ENCODE measurements around the gene CUL7. TPM values are rescaled to one million over a fixed set of nuclear protein-coding genes. Genes with fewer than 3 reads are reported as not detected.

CUL7 gene
- total RNA-seq, 1 experiment from 2014 or later: 18.6 TPM

GRCh38 chr6:43021270-43022047 is 32.2 kb downstream of the CUL7 start, which contains the start of gene RRP36:
TSS of gene RRP36 (plus strand) at chr6:43021623. CDS start at chr6:43021655, 32 bp downstream.
- TF ChIP-seq EZH2phosphoT487 (IDR thresholded peaks at IDR 0.05; ENCODE audit: borderline replicate concordance, low read length): no peak
- no peaks in the 10 kb centered on the region for H3K27me3 ChIP-seq (ENCODE audit: low read length)
- H3K4me3 ChIP-seq (ENCODE audit: low read length): peak within 1 kb of the TSS; percentile 91
- peak within 1 kb of the TSS; percentile 50 for H3K27ac ChIP-seq (ENCODE audit: low read length)
- ChIA-PET CTCF (no interaction called here), POLR2A (ENCODE audit: unreplicated experiment) (interaction anchor here (0.7 kb wide), 1 partner anchor 69 kb away, joined by 3 read pairs; no protein-coding TSS in a partner anchor)
- peaks cover 35% of the 10 kb centered on the region for H3K36me3 ChIP-seq (ENCODE audit: low read depth, low read length)
- DNase-seq (peak; percentile 76), ATAC-seq (peak; percentile 96)
- no peaks in the 10 kb centered on the region for H4K20me1 ChIP-seq (ENCODE audit: low read length)
- H3K4me2 ChIP-seq (ENCODE audit: low read length): peak within 1 kb of the TSS; percentile 81
- peaks cover 13% of the 10 kb centered on the region for H3K4me1 ChIP-seq (ENCODE audit: insufficient read depth, low read length)
- BruUV-seq (replicated peaks): no TSS peak
- H2AFZ ChIP-seq (ENCODE audit: low read length): peak within 1 kb of the TSS; percentile 72
- intact Hi-C loops (cut with micrococcal nuclease): no loop called here
- peaks cover 40% of the 10 kb centered on the region for H3K79me2 ChIP-seq (ENCODE audit: low read length)
- no peaks in the 10 kb centered on the region for H3F3A ChIP-seq (ENCODE audit: low read length, unreplicated experiment)
- H3K9me3 ChIP-seq (ENCODE audit: low read length): no peaks in the 10 kb centered on the region
- H3K9ac ChIP-seq (ENCODE audit: low read length): peak within 1 kb of the TSS; percentile 90
- H3K9me2 ChIP-seq (replicated peaks; ENCODE audit: low read length): no peaks in the 10 kb centered on the region

GRCh38 chr6:43020847-43021246 is 32.8 kb downstream of the CUL7 start:
- Histone ChIP-seq H3K36me3 (ENCODE audit: low read depth, low read length) (peaks cover 29% of the 10 kb centered on the region), H3F3A (ENCODE audit: low read length, unreplicated experiment) (no peaks in the 10 kb centered on the region), H4K20me1 (ENCODE audit: low read length) (no peaks in the 10 kb centered on the region), H3K4me1 (ENCODE audit: insufficient read depth, low read length) (peaks cover 16% of the 10 kb centered on the region), H3K27me3 (ENCODE audit: low read length) (no peaks in the 10 kb centered on the region), H3K79me2 (ENCODE audit: low read length) (peaks cover 46% of the 10 kb centered on the region), H3K4me2 (ENCODE audit: low read length) (peak overlapping the region; percentile 81), H2AFZ (ENCODE audit: low read length) (peak overlapping the region; percentile 72), H3K27ac (ENCODE audit: low read length) (peak overlapping the region; percentile 50), H3K9me2 (replicated peaks; ENCODE audit: low read length) (no peaks in the 10 kb centered on the region), H3K9me3 (ENCODE audit: low read length) (no peaks in the 10 kb centered on the region), H3K9ac (ENCODE audit: low read length) (peak overlapping the region; percentile 90), H3K4me3 (ENCODE audit: low read length) (peak overlapping the region; percentile 91)
- CTCF ChIA-PET: no interaction called here
- intact Hi-C loops (cut with micrococcal nuclease): no loop called here
- TSS peak; percentile 98 for BruUV-seq (replicated peaks)
- TF ChIP-seq EZH2phosphoT487 (IDR thresholded peaks at IDR 0.05; ENCODE audit: borderline replicate concordance, low read length): no peak
- TF ChIP-seq EZH2 (IDR thresholded peaks at IDR 0.05; ENCODE audit: low read length, unreplicated experiment): no peak
- no peak for TF ChIP-seq CTCF (conservative IDR thresholded peaks at IDR 0.05; ENCODE audit: low read depth, low read length)
- DNase-seq (no peak), ATAC-seq (peak; percentile 17; the same call in 1 of the 2 replicates)
- POLR2A ChIA-PET (ENCODE audit: unreplicated experiment): no interaction called here

- TF ChIP-seq EZH2 (IDR thresholded peaks at IDR 0.05; ENCODE audit: low read length, unreplicated experiment) (no peak), CTCF (conservative IDR thresholded peaks at IDR 0.05; ENCODE audit: low read depth, low read length) (no peak), EZH2phosphoT487 (IDR thresholded peaks at IDR 0.05; ENCODE audit: borderline replicate concordance, low read length) (no peak)
- no peak for ATAC-seq
- no TSS peak for BruUV-seq (replicated peaks)
- Histone ChIP-seq H2AFZ (ENCODE audit: low read length) (no peak overlapping the region), H3K9me3 (ENCODE audit: low read length) (no peaks in the 10 kb centered on the region), H3K4me3 (ENCODE audit: low read length) (no peak overlapping the region), H3K4me2 (ENCODE audit: low read length) (no peak overlapping the region), H3K79me2 (ENCODE audit: low read length) (peaks cover 52% of the 10 kb centered on the region), H3F3A (ENCODE audit: low read length, unreplicated experiment) (no peaks in the 10 kb centered on the region), H3K9ac (ENCODE audit: low read length) (no peak overlapping the region), H3K36me3 (ENCODE audit: low read depth, low read length) (peaks cover 25% of the 10 kb centered on the region), H3K27ac (ENCODE audit: low read length) (no peak overlapping the region), H4K20me1 (ENCODE audit: low read length) (no peaks in the 10 kb centered on the region), H3K9me2 (replicated peaks; ENCODE audit: low read length) (no peaks in the 10 kb centered on the region), H3K4me1 (ENCODE audit: insufficient read depth, low read length) (peaks cover 16% of the 10 kb centered on the region), H3K27me3 (ENCODE audit: low read length) (no peaks in the 10 kb centered on the region)
- CTCF ChIA-PET: no interaction called here
- POLR2A ChIA-PET (ENCODE audit: unreplicated experiment): no interaction called here
- DNase-seq: no peak
- intact Hi-C loops (cut with micrococcal nuclease): no loop called here
These were observed 33.5 kb downstream of the CUL7 start for GRCh38 chr6:43020052-43020705.
